Measurements from ENCODE around the gene COP1. TPM values are rescaled to one million over a fixed set of nuclear protein-coding genes. Genes with fewer than 3 reads are reported as not detected.

The COP1 gene
- total and polyA plus RNA-seq, 2 donors (not counting 3 experiments of a cell fraction or from before 2014, with no cell fraction given): 16.5 to 40.9 TPM

GRCh38 chr1:176172215-176172614, 34.9 kb downstream of the COP1 start:
- dilution Hi-C loops (cut with MboI; ENCODE audit: extremely low pct_ligation_motif_present, low sequenced_read_pairs) (no loop called here), intact Hi-C loops (cut with micrococcal nuclease) (no loop called here)
- Histone ChIP-seq H3K36me3 (ENCODE audit: control insufficient read depth in 2 of 2, extremely low read depth in 1 of 2, insufficient read depth in 2 of 2, low read length in 2 of 2) (peaks cover 0 to 5% of the 10 kb centered on the region in 2 experiments), H4K20me1 (replicated peaks; ENCODE audit: control insufficient read depth, extremely low read depth, insufficient read depth, low read length) (peaks cover 2% of the 10 kb centered on the region), H3K27ac (ENCODE audit: insufficient read depth, low read depth, low read length) (no peak overlapping the region), H3K9ac (replicated peaks; ENCODE audit: extremely low read depth, insufficient read depth, low read length) (no peak overlapping the region), H3K27me3 (ENCODE audit: control insufficient read depth in 2 of 2, insufficient read depth in 2 of 2, low read length in 2 of 2) (no peaks in the 10 kb centered on the region), H3K9me1 (replicated peaks; ENCODE audit: control insufficient read depth, extremely low read depth, insufficient read depth, low read length) (no peaks in the 10 kb centered on the region), H2AFZ (ENCODE audit: low read depth, low read length) (no peak overlapping the region), H3K4me2 (ENCODE audit: insufficient read depth, low read length) (no peak overlapping the region), H3K4me1 (ENCODE audit: control insufficient read depth, extremely low read depth, insufficient read depth, low read length) (peaks cover 5% of the 10 kb centered on the region), H3K79me2 (ENCODE audit: control insufficient read depth, insufficient read depth, low read length) (peaks cover 59% of the 10 kb centered on the region), H3K9me3 (replicated peaks; ENCODE audit: control insufficient read depth, insufficient read depth, low read length) (no peaks in the 10 kb centered on the region), H3K4me3 (replicated peaks in 1 of 3; ENCODE audit: insufficient read depth in 1 of 3, low read depth in 1 of 3, low read length in 3 of 3) (no peak overlapping the region)
- ChIA-PET CTCF (interaction anchor here (1.0 kb wide), 1 partner anchor 9 kb away, joined by 3 read pairs; no protein-coding TSS in a partner anchor), POLR2A (no interaction called here)
- TF ChIP-seq CTCF (IDR thresholded peaks at IDR 0.05; ENCODE audit: extremely low read depth in 1 of 2, insufficient read depth in 1 of 2, low read depth in 1 of 2, low read length in 2 of 2): no peak
- TF ChIP-seq POLR2AphosphoS5 (IDR thresholded peaks at IDR 0.05; ENCODE audit: insufficient read depth, low read depth, low read length): no peak
- TF ChIP-seq MYC (IDR thresholded peaks at IDR 0.05; ENCODE audit: low read depth, low read length): no peak
- TF ChIP-seq GATA2 (IDR thresholded peaks at IDR 0.05; ENCODE audit: insufficient read depth, insufficient read length, low read depth, low read length): no peak
- TF ChIP-seq FOS (IDR thresholded peaks at IDR 0.05; ENCODE audit: borderline replicate concordance, insufficient read depth, low read length): no peak
- no peak for TF ChIP-seq JUN (IDR thresholded peaks at IDR 0.05; ENCODE audit: borderline replicate concordance, insufficient read depth, insufficient read length, low read depth)
- no peak for TF ChIP-seq EZH2 (IDR thresholded peaks at IDR 0.05; ENCODE audit: borderline replicate concordance, low read depth, low read length, severe bottlenecking)
- TF ChIP-seq MAX (IDR thresholded peaks at IDR 0.05; ENCODE audit: insufficient read depth, insufficient read length): no peak
- TF ChIP-seq POLR2A (IDR thresholded peaks at IDR 0.05; ENCODE audit: low read depth, low read length): no peak
- DNase-seq (ENCODE audit: low read depth, low spot score) (no peak), FAIRE-seq (no peak)
- BruUV-seq (replicated peaks): no TSS peak

Data from endothelial cell of umbilical vein (primary cell).